RWPE2 (cell line): ENCODE data around the gene KCNAB3.

Experiments
- ATAC-seq: fragments of 200-7000 bp; cut with Tn5 transposase; 3 replicates; pipeline ENCODE4 v1.9.1; 2021; ENCODE audit warnings: low read depth
- DNase-seq: peaks from one replicate; pipeline ENCODE4 v3.0.0-alpha.2; 2020; ENCODE audit warnings: low spot score
- H3K27ac ChIP-seq: fragments of 450-650 bp; 2 replicates; pipeline ENCODE4 v1.5.1; 2017; ENCODE audit warnings: mild to moderate bottlenecking; ENCODE audit not compliant: poor library complexity, severe bottlenecking
- H3K27me3 ChIP-seq: fragments of 250-450 bp; sonication (Bioruptor Pico); 2 replicates; pipeline ENCODE4 v1.5.1; 2021; ENCODE audit warnings: mild to moderate bottlenecking, moderate library complexity; ENCODE audit not compliant: insufficient read depth, poor library complexity, severe bottlenecking
- H3K36me3 ChIP-seq: fragments of 250-450 bp; sonication (Bioruptor Pico); 2 replicates; pipeline ENCODE4 v1.5.1; 2020; ENCODE audit warnings: low read depth, mild to moderate bottlenecking, moderate library complexity
- H3K4me1 ChIP-seq: fragments of 250-450 bp; sonication (Bioruptor Pico); 2 replicates; pipeline ENCODE4 v1.5.1; 2021; ENCODE audit warnings: mild to moderate bottlenecking, moderate library complexity; ENCODE audit not compliant: insufficient read depth, poor library complexity, severe bottlenecking
- H3K4me3 ChIP-seq: fragments of 250-450 bp; sonication (Bioruptor Pico); 2 replicates; pipeline ENCODE4 v1.5.1; 2021; ENCODE audit warnings: mild to moderate bottlenecking, moderate library complexity; ENCODE audit not compliant: severe bottlenecking
- H3K9me3 ChIP-seq: fragments of 250-450 bp; sonication (Bioruptor Pico); 2 replicates; pipeline ENCODE4 v1.5.1; 2021; ENCODE audit warnings: mild to moderate bottlenecking, moderate library complexity; ENCODE audit not compliant: severe bottlenecking
- TF ChIP-seq, protein P1 (sequence below): fragments of 450-650 bp; IDR thresholded peaks from one replicate; pipeline ENCODE4 v1.5.1; 2017; ENCODE audit warnings: mild to moderate bottlenecking, moderate library complexity; ENCODE audit not compliant: poor library complexity, severe bottlenecking

The KCNAB3 gene

GRCh38 chr17:7932483-7932891 is 2.8 kb upstream of the KCNAB3 start:
- peak; percentile 8 for ATAC-seq

DNA sequence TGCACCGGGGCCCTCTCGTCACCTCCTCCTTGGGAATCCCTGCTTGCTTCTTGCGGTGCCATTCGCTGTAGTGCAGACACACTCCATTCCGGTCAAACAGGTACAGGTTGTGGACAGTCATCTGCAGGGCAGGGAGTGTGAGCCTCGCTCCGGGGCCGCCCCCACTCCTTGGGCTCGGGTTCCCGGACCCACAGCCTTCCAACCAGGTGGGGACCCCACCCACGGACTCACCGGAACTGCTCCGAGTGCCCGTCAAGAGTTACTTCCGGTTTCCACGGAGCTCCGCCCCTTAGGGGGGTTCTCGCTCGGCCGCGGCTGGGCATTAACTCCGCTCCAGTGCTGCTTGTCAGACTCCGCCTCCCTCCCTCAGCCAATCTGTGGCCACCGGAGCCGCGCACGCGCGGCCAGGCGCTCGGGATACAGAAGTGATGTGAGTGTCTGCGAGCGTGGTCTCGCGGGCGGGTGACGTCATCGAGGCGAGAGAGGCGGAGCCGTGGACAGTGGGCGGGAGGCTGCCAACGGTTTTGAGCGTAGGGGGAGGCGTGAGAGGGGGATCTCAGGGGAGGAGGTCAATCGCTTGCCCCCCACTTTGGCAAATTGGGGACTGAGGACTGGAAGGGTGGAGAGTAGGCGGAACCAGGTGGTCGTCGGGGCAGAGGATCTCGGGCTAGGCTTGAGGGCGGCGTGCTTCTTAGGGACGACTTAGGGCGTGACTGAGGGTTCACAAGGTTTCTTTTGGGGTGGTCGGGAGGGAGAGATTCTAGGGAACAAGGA is 2.2 kb upstream of the KCNAB3 start, which contains the start of the genes CNTROB and TRAPPC1:
Gene CNTROB (plus strand): TSS at position 498 of the 774 bp plus-strand sequence. CDS start 874 bp downstream, outside the sequence.
Gene TRAPPC1 (minus strand): TSS at position 238 of the 774 bp plus-strand sequence. CDS start 117 bp downstream, at position 121.
- peak within 1 kb of the TSS; percentile 78 for H3K4me3 ChIP-seq
- ATAC-seq = peak; percentile 88
- H3K9me3 ChIP-seq = no peaks in the 10 kb centered on the region
- H3K27ac ChIP-seq = peak within 1 kb of the TSS; percentile 40
- H3K4me1 ChIP-seq = peaks cover 9% of the 10 kb centered on the region
- H3K36me3 ChIP-seq = peaks cover 31% of the 10 kb centered on the region
- TF ChIP-seq, protein P1, sequence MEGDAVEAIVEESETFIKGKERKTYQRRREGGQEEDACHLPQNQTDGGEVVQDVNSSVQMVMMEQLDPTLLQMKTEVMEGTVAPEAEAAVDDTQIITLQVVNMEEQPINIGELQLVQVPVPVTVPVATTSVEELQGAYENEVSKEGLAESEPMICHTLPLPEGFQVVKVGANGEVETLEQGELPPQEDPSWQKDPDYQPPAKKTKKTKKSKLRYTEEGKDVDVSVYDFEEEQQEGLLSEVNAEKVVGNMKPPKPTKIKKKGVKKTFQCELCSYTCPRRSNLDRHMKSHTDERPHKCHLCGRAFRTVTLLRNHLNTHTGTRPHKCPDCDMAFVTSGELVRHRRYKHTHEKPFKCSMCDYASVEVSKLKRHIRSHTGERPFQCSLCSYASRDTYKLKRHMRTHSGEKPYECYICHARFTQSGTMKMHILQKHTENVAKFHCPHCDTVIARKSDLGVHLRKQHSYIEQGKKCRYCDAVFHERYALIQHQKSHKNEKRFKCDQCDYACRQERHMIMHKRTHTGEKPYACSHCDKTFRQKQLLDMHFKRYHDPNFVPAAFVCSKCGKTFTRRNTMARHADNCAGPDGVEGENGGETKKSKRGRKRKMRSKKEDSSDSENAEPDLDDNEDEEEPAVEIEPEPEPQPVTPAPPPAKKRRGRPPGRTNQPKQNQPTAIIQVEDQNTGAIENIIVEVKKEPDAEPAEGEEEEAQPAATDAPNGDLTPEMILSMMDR = no peak
- DNase-seq = peak; percentile 99
- H3K27me3 ChIP-seq = no peaks in the 10 kb centered on the region

More at GRCh38 chr17:7932483-7932891, 2.8 kb upstream of the KCNAB3 start:
- H3K27ac ChIP-seq = peak overlapping the region; percentile 40
- TF ChIP-seq, protein P1 = no peak
- no peaks in the 10 kb centered on the region for H3K27me3 ChIP-seq
- no peak for DNase-seq
- peak overlapping the region; percentile 78 for H3K4me3 ChIP-seq
- peaks cover 9% of the 10 kb centered on the region for H3K4me1 ChIP-seq
- no peaks in the 10 kb centered on the region for H3K9me3 ChIP-seq
- H3K36me3 ChIP-seq = peaks cover 37% of the 10 kb centered on the region

GRCh38 chr17:7930841-7931631 is 1.4 kb upstream of the KCNAB3 start:
- Histone ChIP-seq H3K27ac (peak overlapping the region; percentile 11), H3K4me3 (peak overlapping the region; percentile 78), H3K27me3 (no peaks in the 10 kb centered on the region), H3K9me3 (no peaks in the 10 kb centered on the region), H3K36me3 (peaks cover 23% of the 10 kb centered on the region), H3K4me1 (peaks cover 9% of the 10 kb centered on the region)
- DNase-seq (no peak), ATAC-seq (peak; percentile 4; the same call in 2 of the 3 replicates)
- TF ChIP-seq, protein P1 = no peak

DNA sequence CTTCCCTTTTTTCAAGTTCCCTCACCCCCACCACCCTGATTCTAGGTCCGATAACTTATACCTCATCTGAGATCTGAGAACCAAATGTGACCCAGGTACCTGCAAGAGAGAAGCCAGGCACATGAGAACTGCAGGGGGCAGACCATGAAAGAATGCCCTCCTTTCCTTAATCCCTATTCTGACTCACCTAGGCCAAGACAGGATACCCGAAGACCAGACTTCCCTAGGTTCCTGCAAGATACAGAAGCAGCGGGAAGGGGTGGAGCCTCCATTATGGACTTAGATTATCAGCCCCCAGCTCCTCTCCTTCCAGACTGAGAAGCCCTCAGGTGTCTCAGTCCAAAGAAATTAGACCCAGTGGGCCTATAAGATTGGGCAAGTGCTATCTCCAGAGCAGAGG is 2.1 kb downstream of the KCNAB3 start:
- Histone ChIP-seq H3K27me3 (no peaks in the 10 kb centered on the region), H3K36me3 (no peaks in the 10 kb centered on the region), H3K27ac (no peak overlapping the region), H3K4me1 (peaks cover 1% of the 10 kb centered on the region), H3K9me3 (no peaks in the 10 kb centered on the region), H3K4me3 (no peak overlapping the region)
- TF ChIP-seq, protein P1 = no peak
- no peak for DNase-seq
- no peak for ATAC-seq
